H9 (cell line): Measurements from ENCODE around the gene ASCC3. TPM values are rescaled to one million over a fixed set of nuclear protein-coding genes. Genes with fewer than 3 reads are reported as not detected.

Experiments
- DNase-seq: peaks from one replicate; pipeline ENCODE4 v3.0.0-alpha.2; 2017
- H2AFZ ChIP-seq: one replicate; pipeline ENCODE4 v1.6.1; 2013; ENCODE audit warnings: mild to moderate bottlenecking, low read length, control low read depth, moderate library complexity
- H2AK5ac ChIP-seq: 2 replicates; pipeline ENCODE4 v1.6.1; 2013; ENCODE audit warnings: low read length, control low read depth, mixed read lengths; ENCODE audit not compliant: insufficient read length
- H2BK120ac ChIP-seq: one replicate; pipeline ENCODE4 v1.6.1; 2013; ENCODE audit warnings: low read depth, mild to moderate bottlenecking, low read length, control low read depth, inconsistent platforms; ENCODE audit not compliant: poor library complexity, severe bottlenecking
- H2BK12ac ChIP-seq: 2 replicates; pipeline ENCODE4 v1.6.1; 2013; ENCODE audit warnings: low read length, control low read depth, mixed read lengths, low read depth; ENCODE audit not compliant: insufficient read length
- H2BK15ac ChIP-seq: 2 replicates; pipeline ENCODE4 v1.6.1; 2013; ENCODE audit warnings: low read depth, low read length, control low read depth
- H2BK20ac ChIP-seq: one replicate; pipeline ENCODE4 v1.6.1; 2013; ENCODE audit warnings: low read depth, mild to moderate bottlenecking, low read length, control low read depth, inconsistent platforms; ENCODE audit not compliant: poor library complexity, severe bottlenecking
- H2BK5ac ChIP-seq: 2 replicates; pipeline ENCODE4 v1.6.1; 2013; ENCODE audit warnings: low read length, control low read depth, mixed read lengths; ENCODE audit not compliant: insufficient read length
- H3K14ac ChIP-seq: 2 replicates; pipeline ENCODE4 v1.6.1; 2013; ENCODE audit warnings: low read length, control low read depth; ENCODE audit not compliant: insufficient read depth
- H3K18ac ChIP-seq: 2 replicates; pipeline ENCODE4 v1.6.1; 2013; ENCODE audit warnings: low read depth, mild to moderate bottlenecking, mixed read lengths, low read length, control low read depth; ENCODE audit not compliant: insufficient read length
- H3K23ac ChIP-seq: 2 replicates; pipeline ENCODE4 v1.6.1; 2013; ENCODE audit warnings: low read length, control low read depth, mixed read lengths, low read depth; ENCODE audit not compliant: insufficient read length
- H3K23me2 ChIP-seq: 2 replicates; pipeline ENCODE4 v1.6.1; 2013; ENCODE audit warnings: low read depth, mild to moderate bottlenecking, mixed read lengths, low read length, control low read depth; ENCODE audit not compliant: insufficient read length, poor library complexity, severe bottlenecking
- H3K27ac ChIP-seq: 2 replicates; pipeline ENCODE4 v1.5.1; 2013; ENCODE audit warnings: low read length, control low read depth, mixed read lengths, low read depth; ENCODE audit not compliant: insufficient read length
- H3K27me3 ChIP-seq: 2 replicates; pipeline ENCODE4 v1.6.1; 2013; ENCODE audit warnings: low read length, control low read depth, inconsistent platforms; ENCODE audit not compliant: insufficient read depth
- H3K4ac ChIP-seq: 2 replicates; pipeline ENCODE4 v1.6.1; 2013; ENCODE audit warnings: low read depth, mild to moderate bottlenecking, control low read depth, inconsistent platforms, low read length, moderate library complexity
- H3K4me1 ChIP-seq: 2 replicates; pipeline ENCODE4 v1.6.1; 2013; ENCODE audit warnings: low read length, control low read depth, inconsistent platforms; ENCODE audit not compliant: insufficient read depth
- H3K4me2 ChIP-seq: 2 replicates; pipeline ENCODE4 v1.6.1; 2013; ENCODE audit warnings: low read length, control low read depth, mixed read lengths; ENCODE audit not compliant: insufficient read length, insufficient read depth
- H3K56ac ChIP-seq: 2 replicates; pipeline ENCODE4 v1.6.1; 2013; ENCODE audit warnings: low read depth, mild to moderate bottlenecking, mixed read lengths, low read length, control low read depth; ENCODE audit not compliant: insufficient read length
- H3K79me1 ChIP-seq: 2 replicates; pipeline ENCODE4 v1.6.1; 2013; ENCODE audit warnings: low read depth, mild to moderate bottlenecking, moderate library complexity, low read length, control low read depth, inconsistent platforms; ENCODE audit not compliant: insufficient read depth, poor library complexity, severe bottlenecking
- H3K79me2 ChIP-seq: 2 replicates; pipeline ENCODE4 v1.6.1; 2013; ENCODE audit warnings: low read length, control low read depth, inconsistent platforms; ENCODE audit not compliant: insufficient read depth
- H3K9ac ChIP-seq: 2 replicates; pipeline ENCODE4 v1.6.1; 2013; ENCODE audit warnings: low read length, control low read depth, mixed read lengths; ENCODE audit not compliant: insufficient read length; ENCODE audit errors: extremely low read depth
- H3K9me3 ChIP-seq: one replicate; pipeline ENCODE4 v1.6.1; 2013; ENCODE audit warnings: low read depth, low read length, inconsistent platforms; ENCODE audit not compliant: control insufficient read depth
- H3T11ph ChIP-seq: one replicate; pipeline ENCODE4 v1.6.1; 2013; ENCODE audit warnings: mild to moderate bottlenecking, low read length, control low read depth, inconsistent platforms
- H4K20me1 ChIP-seq: one replicate; pipeline ENCODE4 v1.6.1; 2013; ENCODE audit not compliant: control insufficient read depth, insufficient read length, insufficient read depth
- H4K5ac ChIP-seq: 2 replicates; pipeline ENCODE4 v1.6.1; 2013; ENCODE audit warnings: low read depth, mild to moderate bottlenecking, mixed read lengths, low read length, control low read depth; ENCODE audit not compliant: insufficient read length
- H4K8ac ChIP-seq: replicated peaks from 2 replicates; pipeline ENCODE4 v1.6.1; 2013; ENCODE audit warnings: low read length, control low read depth, mixed read lengths, low read depth; ENCODE audit not compliant: insufficient read length
- H4K91ac ChIP-seq: 2 replicates; pipeline ENCODE4 v1.6.1; 2013; ENCODE audit warnings: low read depth, mild to moderate bottlenecking, moderate library complexity, mixed read lengths, low read length, control low read depth; ENCODE audit not compliant: insufficient read length
- H3K27ac Mint-ChIP-seq, 3 experiments: 2 replicates in 2 of 3; 3 replicates in 1 of 3; pipeline ENCODE4 v1.8.0; 2020 to 2021; ENCODE audit warnings: mixed read lengths in 3 of 3, mild to moderate bottlenecking in 1 of 3, moderate library complexity in 1 of 3
- H3K27me3 Mint-ChIP-seq: 2 replicates; pipeline ENCODE4 v1.8.0; 2021; ENCODE audit warnings: low read depth, mild to moderate bottlenecking, moderate library complexity, mixed read lengths
- H3K36me3 Mint-ChIP-seq, 3 experiments: 2 replicates in 2 of 3; 3 replicates in 1 of 3; pipeline ENCODE4 v1.8.0; 2020 to 2021; ENCODE audit warnings: low read depth in 3 of 3, mixed read lengths in 3 of 3; ENCODE audit not compliant: insufficient read depth in 1 of 3
- H3K4me1 Mint-ChIP-seq, 2 experiments: 2 replicates each; pipeline ENCODE4 v1.8.0; 2020; ENCODE audit warnings: mixed read lengths in 2 of 2
- H3K4me3 Mint-ChIP-seq, 2 experiments: 2 replicates in 1 of 2; 3 replicates in 1 of 2; pipeline ENCODE4 v1.8.0; 2020 to 2021; ENCODE audit warnings: mild to moderate bottlenecking in 2 of 2, mixed read lengths in 2 of 2, moderate library complexity in 1 of 2
- H3K9me3 Mint-ChIP-seq, 2 experiments: 2 replicates in 1 of 2; 3 replicates in 1 of 2; pipeline ENCODE4 v1.8.0; 2020; ENCODE audit warnings: mild to moderate bottlenecking in 2 of 2, mixed read lengths in 2 of 2, moderate library complexity in 1 of 2
- CTCF ChIP-seq: fragments of 200-600 bp; sonication (generic); conservative IDR thresholded peaks from 3 replicates; pipeline ENCODE4 v1.8.0; 2021; ENCODE audit warnings: antibody characterized with exemption, mild to moderate bottlenecking
- WGBS: extraction: QIAGEN DNeasy Blood & Tissue Kit; methylation state at CpG from one replicate; pipeline ENCODE4 v1.1.7; 2013; ENCODE audit warnings: missing lambda C conversion rate, low lambda C conversion rate, mixed read lengths; ENCODE audit not compliant: insufficient read length; ENCODE audit errors: extremely low coverage; 5-methylcytosine and 5-hydroxymethylcytosine counted together
- total RNA-seq: library from RNA; stranded (reverse); gene quantifications from 2 replicates; pipeline ENCODE4 v1.2.1, GENCODE V29; 2021

Gene ASCC3
- total RNA-seq, 1 experiment from 2014 or later: 63.8 TPM

GRCh38 chr6:100466410-100467128, 414.6 kb downstream of the ASCC3 start:
- peak overlapping the region in 1 of 2 experiments; percentile 74; a peak in 3 of 5 replicates for H3K4me3 Mint-ChIP-seq
- Histone ChIP-seq H3K27me3 (peaks cover 91% of the 10 kb centered on the region), H3K23ac (no peak overlapping the region), H3K23me2 (peaks cover 12% of the 10 kb centered on the region), H2AFZ (no peak overlapping the region), H3K4me2 (peak overlapping the region; percentile 79), H2BK5ac (no peak overlapping the region), H3T11ph (no peak overlapping the region), H4K8ac (no peak overlapping the region), H3K9me3 (no peaks in the 10 kb centered on the region), H3K4ac (no peak overlapping the region), H4K5ac (no peak overlapping the region), H3K9ac (no peak overlapping the region), H4K20me1 (peaks cover 3% of the 10 kb centered on the region), H2BK15ac (no peak overlapping the region), H3K4me1 (peaks cover 3% of the 10 kb centered on the region; the same call in 1 of the 2 replicates), H3K56ac (no peak overlapping the region), H3K27ac (no peak overlapping the region), H2BK120ac (no peak overlapping the region), H3K14ac (no peak overlapping the region), H2BK20ac (no peak overlapping the region), H2AK5ac (no peak overlapping the region), H3K79me1 (no peaks in the 10 kb centered on the region), H3K18ac (no peak overlapping the region), H4K91ac (no peak overlapping the region), H3K79me2 (no peaks in the 10 kb centered on the region), H2BK12ac (no peak overlapping the region)
- peak; percentile 54 for DNase-seq
- H3K27ac Mint-ChIP-seq: no peak overlapping the region
- peaks cover 0 to 6% of the 10 kb centered on the region in 2 experiments; a peak in 1 of 5 replicates for H3K9me3 Mint-ChIP-seq
- no CpG with 5 or more reads among the region's 21 CpGs for WGBS
- no peaks in the 10 kb centered on the region; the same call in 1 of the 2 replicates for H3K27me3 Mint-ChIP-seq
- H3K36me3 Mint-ChIP-seq: no peaks in the 10 kb centered on the region
- no peak for TF ChIP-seq CTCF
- peaks cover 31 to 61% of the 10 kb centered on the region in 2 experiments for H3K4me1 Mint-ChIP-seq
